Activated naive CD8-positive, alpha-beta T cell treated with anti-CD3 and anti-CD28 coated beads, Interleukin-2, amount 10 ng/mL, durations not matched to agents 7 days and 5 days (primary cell): ENCODE data around the gene FTSJ3. TPM values are rescaled to one million over a fixed set of nuclear protein-coding genes. Genes with fewer than 3 reads are reported as not detected.

Experiments used
- total RNA-seq, 2 experiments: library from RNA; stranded (reverse); gene quantifications; one replicate each; pipeline ENCODE4 v1.2.3, GENCODE V29; 2021

FTSJ3 gene
- total RNA-seq, 2 experiments from 2014 or later = 56.7 to 58.6 TPM

Other genes with a start within 250 kb of the FTSJ3 start
- 10 to 100 TPM; 19.3 to 24.8 TPM for gene TACO1, start 226.8 kb downstream of the FTSJ3 start, total RNA-seq
- 10 to 100 TPM; 49.0 to 51.2 TPM for gene MAP3K3, start 205.2 kb downstream of the FTSJ3 start, total RNA-seq
- gene LIMD2, start 127.5 kb downstream of the FTSJ3 start, total RNA-seq = 100 to 1,000 TPM; 452 to 453 TPM
- 10 to 100 TPM; 54.0 to 61.4 TPM for gene STRADA, start 85.9 kb downstream of the FTSJ3 start, total RNA-seq
- 10 to 100 TPM; 47.0 to 54.8 TPM for gene CCDC47, start 54.1 kb downstream of the FTSJ3 start, total RNA-seq
- 100 to 1,000 TPM; 126 to 143 TPM for gene DDX42, start 53.5 kb downstream of the FTSJ3 start, total RNA-seq
- 100 to 1,000 TPM; 132 to 135 TPM for gene PSMC5, start 232 bp downstream of the FTSJ3 start, total RNA-seq
- gene SMARCD2, start 15.0 kb upstream of the FTSJ3 start, total RNA-seq = 100 to 1,000 TPM; 129 to 138 TPM
- gene CSH2, start 46.0 kb upstream of the FTSJ3 start, total RNA-seq = not detected
- gene GH2, start 54.3 kb upstream of the FTSJ3 start, total RNA-seq = not detected
- not detected for gene CSH1, start 68.9 kb upstream of the FTSJ3 start, total RNA-seq
- gene CSHL1, start 83.6 kb upstream of the FTSJ3 start, total RNA-seq = not detected
- not detected for gene GH1, start 91.2 kb upstream of the FTSJ3 start, total RNA-seq
- 10 to 100 TPM; 17.0 to 19.6 TPM for gene CD79B, start 104.7 kb upstream of the FTSJ3 start, total RNA-seq
- gene SCN4A, start 145.3 kb upstream of the FTSJ3 start, total RNA-seq = not detected
- 1 to 10 TPM in 1 of 2 experiments, under 1 TPM in 1; 1.00 to 1.4 TPM for gene PRR29, start 170.7 kb upstream of the FTSJ3 start, total RNA-seq
- 10 to 100 TPM; 59.0 to 61.7 TPM for gene ICAM2, start 193.0 kb upstream of the FTSJ3 start, total RNA-seq